ENCODE measurements around the gene C1orf146.

- TF ChIP-seq CTCF (IDR thresholded peaks at IDR 0.05): no peak
- no peak for TF ChIP-seq POLR2A (IDR thresholded peaks at IDR 0.05)
Measured at GRCh38 chr1:92240034-92240433, 22.3 kb downstream of the C1orf146 start.

Data from gastroesophageal sphincter (tissue), 3 donors.